MM.1S (cell line): Measurements from ENCODE around the gene CCDC17.

Source experiments
- DNase-seq: peaks from one replicate; pipeline ENCODE4 v3.0.0-alpha.2; 2015
- H2AFZ ChIP-seq: fragments of 300-600 bp; sonication (generic); 2 replicates; pipeline ENCODE4 v1.6.0; 2016; ENCODE audit warnings: antibody characterized with exemption, low read length
- H3F3A ChIP-seq: fragments of 300-600 bp; sonication (generic); 2 replicates; pipeline ENCODE4 v1.6.1; 2016; ENCODE audit warnings: mild to moderate bottlenecking, antibody characterized with exemption, low read length, moderate library complexity, mixed read lengths; ENCODE audit not compliant: insufficient read depth
- H3K27ac ChIP-seq: fragments of 300-600 bp; sonication (generic); 2 replicates; pipeline ENCODE4 v1.5.1; 2016; ENCODE audit warnings: mild to moderate bottlenecking, low read length
- H3K27me3 ChIP-seq: fragments of 300-600 bp; sonication (generic); replicated peaks from 2 replicates; pipeline ENCODE4 v1.6.0; 2016; ENCODE audit warnings: low read length; ENCODE audit not compliant: insufficient read depth
- H3K36me3 ChIP-seq: fragments of 300-600 bp; sonication (generic); replicated peaks from 2 replicates; pipeline ENCODE4 v1.6.1; 2016; ENCODE audit warnings: mild to moderate bottlenecking, low read length, mixed read lengths; ENCODE audit not compliant: insufficient read depth
- H3K4me1 ChIP-seq: fragments of 300-600 bp; sonication (generic); 2 replicates; pipeline ENCODE4 v1.6.1; 2016; ENCODE audit warnings: low read length, mixed read lengths
- H3K4me2 ChIP-seq: fragments of 300-600 bp; sonication (generic); 2 replicates; pipeline ENCODE4 v1.6.0; 2016; ENCODE audit warnings: low read depth, low read length
- H3K4me3 ChIP-seq: fragments of 300-600 bp; sonication (generic); 2 replicates; pipeline ENCODE4 v1.5.1; 2016; ENCODE audit warnings: low read length, mixed read lengths
- H3K79me2 ChIP-seq: fragments of 300-600 bp; sonication (generic); 2 replicates; pipeline ENCODE4 v1.6.1; 2016; ENCODE audit warnings: mixed run types, low read length, mixed read lengths
- H3K9ac ChIP-seq: fragments of 300-600 bp; sonication (generic); 2 replicates; pipeline ENCODE4 v1.6.1; 2016; ENCODE audit warnings: low read length, mixed read lengths
- H3K9me2 ChIP-seq: fragments of 300-600 bp; sonication (generic); replicated peaks from 2 replicates; pipeline ENCODE4 v1.6.1; 2016; ENCODE audit warnings: mild to moderate bottlenecking, low read length, mixed read lengths; ENCODE audit not compliant: insufficient read depth
- H3K9me3 ChIP-seq: fragments of 300-600 bp; sonication (generic); replicated peaks from 2 replicates; pipeline ENCODE4 v1.6.1; 2016; ENCODE audit warnings: mild to moderate bottlenecking, low read length, mixed read lengths; ENCODE audit not compliant: insufficient read depth
- H4K20me1 ChIP-seq: fragments of 300-600 bp; sonication (generic); 2 replicates; pipeline ENCODE4 v1.6.1; 2016; ENCODE audit warnings: mild to moderate bottlenecking, low read length, moderate library complexity, mixed read lengths; ENCODE audit not compliant: insufficient read depth
- EZH2 ChIP-seq: fragments of 300-600 bp; sonication (generic); optimal IDR thresholded peaks from 2 replicates; pipeline ENCODE3; 2017; ENCODE audit warnings: low read depth, mild to moderate bottlenecking, antibody characterized with exemption, low read length, mixed read lengths
- EZH2phosphoT487 ChIP-seq: fragments of 300-600 bp; sonication (generic); IDR thresholded peaks from 2 replicates; pipeline ENCODE4 v1.6.1; 2018; ENCODE audit warnings: antibody characterized with exemption, low read length
- TF ChIP-seq, protein P1 (sequence below): fragments of 300-600 bp; sonication (generic); IDR thresholded peaks from 2 replicates; pipeline ENCODE4 v1.5.1; 2016; ENCODE audit warnings: antibody characterized with exemption, low read length, mixed read lengths

The CCDC17 gene

GRCh38 chr1:45629035-45629434 is 5.2 kb upstream of the CCDC17 start:
- Histone ChIP-seq H3K4me1 (no peaks in the 10 kb centered on the region), H3K4me3 (no peak overlapping the region), H3K9ac (no peak overlapping the region), H3K79me2 (no peaks in the 10 kb centered on the region), H3K27me3 (no peaks in the 10 kb centered on the region), H4K20me1 (no peaks in the 10 kb centered on the region), H3K9me3 (no peaks in the 10 kb centered on the region), H3K9me2 (no peaks in the 10 kb centered on the region), H3K27ac (no peak overlapping the region), H2AFZ (no peak overlapping the region), H3K36me3 (peaks cover 5% of the 10 kb centered on the region; the same call in 1 of the 2 replicates), H3K4me2 (no peak overlapping the region), H3F3A (no peaks in the 10 kb centered on the region)
- DNase-seq = no peak
- no peak for TF ChIP-seq EZH2phosphoT487
- TF ChIP-seq, protein P1, sequence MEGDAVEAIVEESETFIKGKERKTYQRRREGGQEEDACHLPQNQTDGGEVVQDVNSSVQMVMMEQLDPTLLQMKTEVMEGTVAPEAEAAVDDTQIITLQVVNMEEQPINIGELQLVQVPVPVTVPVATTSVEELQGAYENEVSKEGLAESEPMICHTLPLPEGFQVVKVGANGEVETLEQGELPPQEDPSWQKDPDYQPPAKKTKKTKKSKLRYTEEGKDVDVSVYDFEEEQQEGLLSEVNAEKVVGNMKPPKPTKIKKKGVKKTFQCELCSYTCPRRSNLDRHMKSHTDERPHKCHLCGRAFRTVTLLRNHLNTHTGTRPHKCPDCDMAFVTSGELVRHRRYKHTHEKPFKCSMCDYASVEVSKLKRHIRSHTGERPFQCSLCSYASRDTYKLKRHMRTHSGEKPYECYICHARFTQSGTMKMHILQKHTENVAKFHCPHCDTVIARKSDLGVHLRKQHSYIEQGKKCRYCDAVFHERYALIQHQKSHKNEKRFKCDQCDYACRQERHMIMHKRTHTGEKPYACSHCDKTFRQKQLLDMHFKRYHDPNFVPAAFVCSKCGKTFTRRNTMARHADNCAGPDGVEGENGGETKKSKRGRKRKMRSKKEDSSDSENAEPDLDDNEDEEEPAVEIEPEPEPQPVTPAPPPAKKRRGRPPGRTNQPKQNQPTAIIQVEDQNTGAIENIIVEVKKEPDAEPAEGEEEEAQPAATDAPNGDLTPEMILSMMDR = no peak

- Histone ChIP-seq H3K36me3 (peaks cover 1% of the 10 kb centered on the region; the same call in 1 of the 2 replicates), H3K79me2 (no peaks in the 10 kb centered on the region), H3K4me2 (no peak overlapping the region), H3K9me2 (no peaks in the 10 kb centered on the region), H3K9me3 (no peaks in the 10 kb centered on the region), H3K4me1 (no peaks in the 10 kb centered on the region), H3F3A (peaks cover 29% of the 10 kb centered on the region), H3K9ac (no peak overlapping the region), H3K4me3 (no peak overlapping the region), H4K20me1 (no peaks in the 10 kb centered on the region), H3K27me3 (no peaks in the 10 kb centered on the region), H3K27ac (no peak overlapping the region), H2AFZ (no peak overlapping the region)
- no peak for DNase-seq
- no peak for TF ChIP-seq EZH2phosphoT487
- no peak for TF ChIP-seq EZH2
- TF ChIP-seq, protein P1 = no peak
These were observed 1.1 kb downstream of the CCDC17 start for GRCh38 chr1:45622524-45623394.

GRCh38 chr1:45621895-45622523 is 1.8 kb downstream of the CCDC17 start:
- H3K9ac ChIP-seq = no peak overlapping the region
- peaks cover 4% of the 10 kb centered on the region; the same call in 1 of the 2 replicates for H3K36me3 ChIP-seq

More at GRCh38 chr1:45621895-45622523, 1.8 kb downstream of the CCDC17 start:
- no peaks in the 10 kb centered on the region for H3K79me2 ChIP-seq
- H2AFZ ChIP-seq = no peak overlapping the region
- H3F3A ChIP-seq = peaks cover 32% of the 10 kb centered on the region
- no peaks in the 10 kb centered on the region for H4K20me1 ChIP-seq
- H3K9me3 ChIP-seq = no peaks in the 10 kb centered on the region
- no peak overlapping the region for H3K27ac ChIP-seq
- H3K27me3 ChIP-seq = no peaks in the 10 kb centered on the region
- H3K4me3 ChIP-seq = no peak overlapping the region
- TF ChIP-seq, protein P1 = no peak
- TF ChIP-seq EZH2 (no peak), EZH2phosphoT487 (no peak)
- H3K4me2 ChIP-seq = no peak overlapping the region
- no peaks in the 10 kb centered on the region for H3K4me1 ChIP-seq
- DNase-seq = no peak
- no peaks in the 10 kb centered on the region for H3K9me2 ChIP-seq
